Testis (tissue), 3 donors: ENCODE data around the gene ADAMTSL1. TPM values are rescaled to one million over a fixed set of nuclear protein-coding genes. Genes with fewer than 3 reads are reported as not detected.

Source experiments
- DNase-seq: peaks from one replicate; pipeline ENCODE4 v3.0.0-alpha.2; 2019
- H3K27ac ChIP-seq, 2 donors: fragments of 200-600 bp; sonication (generic); one replicate each; pipeline ENCODE4 v1.5.1; 2019
- H3K27me3 ChIP-seq: fragments of 200-600 bp; sonication (generic); one replicate; pipeline ENCODE4 v1.5.1; 2019
- H3K36me3 ChIP-seq: fragments of 200-600 bp; sonication (generic); one replicate; pipeline ENCODE4 v1.5.1; 2017; ENCODE audit warnings: low read depth; ENCODE audit errors: missing control alignments
- H3K4me1 ChIP-seq: fragments of 200-600 bp; sonication (generic); one replicate; pipeline ENCODE4 v1.5.1; 2019
- H3K4me3 ChIP-seq, 2 donors: fragments of 200-600 bp; sonication (generic); one replicate each; pipeline ENCODE4 v1.5.1; 2017 to 2019
- H3K9me3 ChIP-seq: fragments of 200-600 bp; sonication (generic); one replicate; pipeline ENCODE4 v1.5.1; 2017
- POLR2A ChIP-seq: fragments of 450-650 bp; IDR thresholded peaks from one replicate; pipeline ENCODE4 v1.6.1; 2017; ENCODE audit warnings: antibody characterized with exemption, mild to moderate bottlenecking, moderate library complexity
- WGBS, 2 donors: methylation state at CpG; one replicate each; pipeline ENCODE4 v1.1.5; 2018; 5-methylcytosine and 5-hydroxymethylcytosine counted together
- intact Hi-C: fragments of 100-400 bp; cut with DNase I; formaldehyde crosslinking; loops from one replicate; pipeline ENCODE4 v1.15.1; 2023; ENCODE audit warnings: low total_unique reads
- polyA plus RNA-seq: library from polyadenylated mRNA; stranded (reverse); fragments of 350-450 nt; fragmentation: Illumina TruSeq; extraction: RNeasy Lipid Tissue Mini Kit (QIAGEN cat#74804); gene quantifications from one replicate; pipeline ENCODE4 v1.2.3, GENCODE V29; 2014; ENCODE audit warnings: low read depth, low replicate concordance; ENCODE audit not compliant: insufficient read depth
- total RNA-seq, 2 donors: library from RNA; depleted of rRNA; stranded (reverse); fragments of >200 nt; gene quantifications; one replicate each; pipeline ENCODE4 v1.2.3, GENCODE V29; 2016
- TF ChIP-seq, protein P1 (sequence below), 3 experiments: fragments of 450-650 bp in 2 of 3; fragments of 200-600 bp in 1 of 3; sonication (generic) in 1 of 3; IDR thresholded peaks; one replicate each; pipeline ENCODE4 v1.5.1; 2016 to 2019; ENCODE audit warnings: antibody characterized with exemption in 3 of 3, mild to moderate bottlenecking in 2 of 3, moderate library complexity in 1 of 3

Gene ADAMTSL1
- total and polyA plus RNA-seq, 3 donors from 2014 or later = 4.7 to 12.3 (median 6.7) TPM

GRCh38 chr9:18778846-18779245 is 304.9 kb downstream of the ADAMTSL1 start:
- DNase-seq = no peak
- 76 to 84% methylated on average over 2 of the region's 2 CpGs for WGBS, 2 donors
- H3K36me3 ChIP-seq = no peaks in the 10 kb centered on the region
- no peaks in the 10 kb centered on the region for H3K4me1 ChIP-seq
- no peaks in the 10 kb centered on the region for H3K9me3 ChIP-seq
- H3K27me3 ChIP-seq = no peaks in the 10 kb centered on the region
- H3K4me3 ChIP-seq = no peak overlapping the region
- H3K27ac ChIP-seq = no peak overlapping the region
- intact Hi-C loops = no loop called here
- no peak for TF ChIP-seq POLR2A
- TF ChIP-seq, protein P1, sequence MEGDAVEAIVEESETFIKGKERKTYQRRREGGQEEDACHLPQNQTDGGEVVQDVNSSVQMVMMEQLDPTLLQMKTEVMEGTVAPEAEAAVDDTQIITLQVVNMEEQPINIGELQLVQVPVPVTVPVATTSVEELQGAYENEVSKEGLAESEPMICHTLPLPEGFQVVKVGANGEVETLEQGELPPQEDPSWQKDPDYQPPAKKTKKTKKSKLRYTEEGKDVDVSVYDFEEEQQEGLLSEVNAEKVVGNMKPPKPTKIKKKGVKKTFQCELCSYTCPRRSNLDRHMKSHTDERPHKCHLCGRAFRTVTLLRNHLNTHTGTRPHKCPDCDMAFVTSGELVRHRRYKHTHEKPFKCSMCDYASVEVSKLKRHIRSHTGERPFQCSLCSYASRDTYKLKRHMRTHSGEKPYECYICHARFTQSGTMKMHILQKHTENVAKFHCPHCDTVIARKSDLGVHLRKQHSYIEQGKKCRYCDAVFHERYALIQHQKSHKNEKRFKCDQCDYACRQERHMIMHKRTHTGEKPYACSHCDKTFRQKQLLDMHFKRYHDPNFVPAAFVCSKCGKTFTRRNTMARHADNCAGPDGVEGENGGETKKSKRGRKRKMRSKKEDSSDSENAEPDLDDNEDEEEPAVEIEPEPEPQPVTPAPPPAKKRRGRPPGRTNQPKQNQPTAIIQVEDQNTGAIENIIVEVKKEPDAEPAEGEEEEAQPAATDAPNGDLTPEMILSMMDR (IDR thresholded peaks at IDR 0.05) = no peak

DNA sequence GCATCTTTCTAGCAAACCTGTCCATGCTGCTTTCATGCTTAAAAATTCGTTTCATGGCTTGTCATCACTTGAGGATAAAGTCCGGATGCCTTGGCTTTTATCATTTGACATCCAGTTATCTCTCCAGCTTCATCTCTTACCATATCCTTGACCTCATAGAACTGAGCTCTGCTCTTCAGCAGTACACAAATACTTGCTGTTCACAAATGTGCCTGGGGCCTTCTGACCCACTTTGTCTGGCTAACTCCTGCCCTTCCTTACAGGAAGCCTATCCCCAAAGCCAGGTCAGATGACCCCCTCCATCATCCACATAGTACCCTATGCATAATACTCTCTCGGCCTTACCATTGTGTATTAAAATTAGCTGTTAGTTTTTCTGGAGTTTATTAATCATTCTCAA is 310.0 kb downstream of the ADAMTSL1 start:
- Histone ChIP-seq H3K27me3 (no peaks in the 10 kb centered on the region), H3K9me3 (no peaks in the 10 kb centered on the region), H3K4me1 (peaks cover 11% of the 10 kb centered on the region), H3K27ac (no peak overlapping the region), H3K36me3 (no peaks in the 10 kb centered on the region), H3K4me3 (no peak overlapping the region)
- WGBS, 2 donors = 67 to 69% methylated on average over 3 of the region's 3 CpGs
- intact Hi-C loops = no loop called here
- TF ChIP-seq POLR2A = no peak
- TF ChIP-seq, protein P1 (IDR thresholded peaks at IDR 0.05) = no peak
- DNase-seq = no peak

- 88 to 93% methylated on average over 2 of the region's 2 CpGs for WGBS, 2 donors
- Histone ChIP-seq H3K27ac (peak overlapping the region in 1 of 2 donors; percentile 57), H3K36me3 (no peaks in the 10 kb centered on the region), H3K4me3 (no peak overlapping the region), H3K27me3 (no peaks in the 10 kb centered on the region), H3K9me3 (no peaks in the 10 kb centered on the region), H3K4me1 (peaks cover 11% of the 10 kb centered on the region)
- DNase-seq = no peak
- no peak for TF ChIP-seq POLR2A
- TF ChIP-seq, protein P1 (IDR thresholded peaks at IDR 0.05) = no peak
- intact Hi-C loops = no loop called here
These were observed 311.7 kb downstream of the ADAMTSL1 start for GRCh38 chr9:18785604-18786003.

DNA sequence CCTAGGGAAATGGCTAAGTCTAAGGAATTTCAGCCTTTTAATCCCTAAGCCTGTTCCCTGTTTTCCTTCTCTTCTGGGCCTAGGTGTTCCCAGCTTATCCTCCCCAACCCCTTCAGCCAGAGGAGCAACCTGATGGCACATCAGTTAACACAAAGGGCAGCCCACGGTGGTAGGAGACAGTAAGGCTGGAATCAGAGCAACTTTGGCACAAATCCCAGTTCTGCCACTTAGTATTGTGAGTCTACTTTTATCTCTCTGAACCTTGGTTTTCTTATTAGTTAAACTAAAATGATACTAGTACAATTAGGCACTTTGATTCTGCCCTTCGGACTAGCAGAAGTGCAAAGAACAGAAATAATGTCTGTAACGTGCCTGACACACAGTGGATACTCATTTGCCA is 312.2 kb downstream of the ADAMTSL1 start:
- Histone ChIP-seq H3K36me3 (no peaks in the 10 kb centered on the region), H3K27me3 (no peaks in the 10 kb centered on the region), H3K9me3 (no peaks in the 10 kb centered on the region), H3K4me3 (no peak overlapping the region), H3K4me1 (peaks cover 11% of the 10 kb centered on the region), H3K27ac (peak overlapping the region in 1 of 2 donors; percentile 57)
- no peak for TF ChIP-seq POLR2A
- TF ChIP-seq, protein P1 (IDR thresholded peaks at IDR 0.05) = no peak
- WGBS, 2 donors = 38 to 57% methylated on average over 3 of the region's 3 CpGs
- intact Hi-C loops = no loop called here
- no peak for DNase-seq

GRCh38 chr9:18786911-18787650 is 313.1 kb downstream of the ADAMTSL1 start:
- no peaks in the 10 kb centered on the region for H3K36me3 ChIP-seq
- H3K27ac ChIP-seq = peak overlapping the region in 1 of 2 donors; percentile 57
- TF ChIP-seq, protein P1 (IDR thresholded peaks at IDR 0.05) = no peak
- H3K27me3 ChIP-seq = no peaks in the 10 kb centered on the region
- peaks cover 11% of the 10 kb centered on the region for H3K4me1 ChIP-seq
- WGBS, 2 donors = 54 to 55% methylated on average over 2 of the region's 2 CpGs
- intact Hi-C loops = no loop called here
- DNase-seq = no peak
- H3K4me3 ChIP-seq = no peak overlapping the region
- no peaks in the 10 kb centered on the region for H3K9me3 ChIP-seq
